Measurements from ENCODE around the gene PGM2. TPM values are rescaled to one million over a fixed set of nuclear protein-coding genes. Genes with fewer than 3 reads are reported as not detected.

PGM2 gene
- total and polyA plus RNA-seq, 10 of the 15 experiments (the other 5 are each of a cell fraction or from before 2014, with no cell fraction given): 11.9 to 41.7 (median 37.1) TPM

- Histone ChIP-seq H3K9ac (ENCODE audit: control insufficient read depth, insufficient read depth, low read length) (no peak overlapping the region), H3K9me3 (replicated peaks; ENCODE audit: control insufficient read depth, insufficient read depth, low read length) (no peaks in the 10 kb centered on the region), H3K27ac (ENCODE audit: control insufficient read depth, insufficient read depth) (no peak overlapping the region), H3K4me2 (ENCODE audit: control insufficient read depth, insufficient read depth) (no peak overlapping the region), H2AFZ (ENCODE audit: control insufficient read depth, low read depth, low read length) (no peak overlapping the region), H3K4me1 (ENCODE audit: control insufficient read depth, insufficient read depth, low read length) (no peaks in the 10 kb centered on the region), H3K4me3 (no peak overlapping the region), H3K36me3 (ENCODE audit: control insufficient read depth in 2 of 2, insufficient read depth in 2 of 2, low read length in 1 of 2) (peaks cover 2 to 4% of the 10 kb centered on the region in 2 experiments; a peak in 3 of 4 replicates), H3K27me3 (replicated peaks in 1 of 2; ENCODE audit: control insufficient read depth in 2 of 2, insufficient read depth in 2 of 2, low read length in 1 of 2) (no peaks in the 10 kb centered on the region), H3K79me2 (ENCODE audit: control insufficient read depth, insufficient read depth, low read length) (no peaks in the 10 kb centered on the region), H4K20me1 (ENCODE audit: control insufficient read depth, insufficient read depth) (no peaks in the 10 kb centered on the region)
- in situ Hi-C loops (cut with MboI): no loop called here
- ATAC-seq: no peak
- SMC1A ChIA-PET (ENCODE audit: uncharacterized antibody, unreplicated experiment): interaction anchor here (0.9 to 3.1 kb wide), 4 partner anchors 7 to 30 kb away, joined by 3 to 20 read pairs (median 3); no protein-coding TSS in a partner anchor
- BruUV-seq (replicated peaks): no TSS peak
- CTCF ChIA-PET: no interaction called here
- POLR2A ChIA-PET: interaction anchor here (0.7 kb wide), 2 partner anchors 17 to 1077 kb away, joined by 3 read pairs; no protein-coding TSS in a partner anchor
- intact Hi-C loops (cut with micrococcal nuclease; ENCODE audit: unreplicated experiment): no loop called here
- no peak for TF ChIP-seq GATAD2B (conservative IDR thresholded peaks at IDR 0.05; ENCODE audit: low read depth)
- TF ChIP-seq BRCA1 (IDR thresholded peaks at IDR 0.05; ENCODE audit: low read depth, low read length): no peak
- no peak for TF ChIP-seq PKNOX1 (IDR thresholded peaks at IDR 0.05)
- TF ChIP-seq EZH2 (IDR thresholded peaks at IDR 0.05; ENCODE audit: borderline replicate concordance, control insufficient read depth, low read depth, low read length): no peak
- TF ChIP-seq NR2C2 (IDR thresholded peaks at IDR 0.05; ENCODE audit: borderline replicate concordance, control insufficient read depth, insufficient read length, low read depth): no peak
- TF ChIP-seq POLR2AphosphoS5 (IDR thresholded peaks at IDR 0.05; ENCODE audit: low read length): no peak
- TF ChIP-seq SIX5 (IDR thresholded peaks at IDR 0.05; ENCODE audit: low read depth, low read length, severe bottlenecking): no peak
- TF ChIP-seq SMC3 (IDR thresholded peaks at IDR 0.05; ENCODE audit: borderline replicate concordance, low read length): no peak
- no peak for TF ChIP-seq GABPA (IDR thresholded peaks at IDR 0.05; ENCODE audit: low read depth)
- TF ChIP-seq POLR2A (IDR thresholded peaks at IDR 0.05; ENCODE audit: low read depth, low read length): no peak
- TF ChIP-seq MEF2A (IDR thresholded peaks at IDR 0.05; ENCODE audit: insufficient read depth, low read depth, low read length): no peak
- TF ChIP-seq ZBTB33 (IDR thresholded peaks at IDR 0.05): no peak
- RAD21 ChIA-PET (ENCODE audit: unreplicated experiment): interaction anchor here (1.4 kb wide), 1 partner anchor 55 kb away, joined by 4 read pairs; no protein-coding TSS in a partner anchor
- DNase-seq (ENCODE audit: low read depth, low spot score): no peak
- no peak for FAIRE-seq
Measured at GRCh38 chr4:37858872-37859271, 32.4 kb downstream of the PGM2 start.
